T1000 (cell line): ENCODE measurements around the gene DGKB.

Experiments
- DNase-seq: peaks from one replicate; lab custom pipeline; 2025; ENCODE audit warnings: mixed read lengths; lab: John Stamatoyannopoulos, UW

Gene DGKB

DNA sequence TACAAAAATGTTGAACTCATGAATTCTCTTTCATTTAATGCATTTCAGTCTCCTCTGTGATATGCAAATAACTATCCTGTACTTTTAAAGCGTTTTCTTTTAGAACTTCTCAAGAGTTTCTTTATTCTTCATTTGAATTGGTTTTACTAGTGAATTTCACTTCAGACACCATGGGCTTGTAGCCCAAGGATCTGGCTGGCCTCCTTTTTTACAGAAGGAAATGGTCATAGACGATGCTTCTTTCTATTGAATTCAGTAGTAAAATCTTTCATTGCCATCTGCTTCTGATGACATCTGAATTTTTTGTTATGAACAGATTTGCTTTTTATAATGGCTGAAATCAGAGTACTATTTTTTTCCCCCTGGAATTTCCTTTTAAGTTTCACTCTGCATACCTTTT lies 777.8 kb downstream of the DGKB start:
- DNase-seq: no peak

DNA sequence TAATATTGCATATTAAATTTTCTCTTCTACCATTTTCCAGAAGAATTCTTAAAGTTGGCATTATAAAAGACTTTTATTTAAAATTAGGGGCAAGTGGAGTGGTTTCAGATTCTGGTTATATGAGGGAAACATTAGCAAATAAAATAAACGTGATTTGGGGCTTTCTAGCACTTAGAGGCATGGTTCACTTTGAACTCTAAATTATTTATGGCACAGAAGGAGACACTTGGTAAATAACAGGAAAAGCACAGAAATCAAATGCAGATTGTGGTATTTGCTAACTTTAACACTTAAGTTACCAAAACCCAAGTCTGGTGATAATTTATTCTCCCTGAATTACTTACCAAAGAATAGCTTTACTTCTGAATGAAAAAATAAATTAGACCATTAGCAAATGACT lies 778.6 kb downstream of the DGKB start:
- no peak for DNase-seq

DNA sequence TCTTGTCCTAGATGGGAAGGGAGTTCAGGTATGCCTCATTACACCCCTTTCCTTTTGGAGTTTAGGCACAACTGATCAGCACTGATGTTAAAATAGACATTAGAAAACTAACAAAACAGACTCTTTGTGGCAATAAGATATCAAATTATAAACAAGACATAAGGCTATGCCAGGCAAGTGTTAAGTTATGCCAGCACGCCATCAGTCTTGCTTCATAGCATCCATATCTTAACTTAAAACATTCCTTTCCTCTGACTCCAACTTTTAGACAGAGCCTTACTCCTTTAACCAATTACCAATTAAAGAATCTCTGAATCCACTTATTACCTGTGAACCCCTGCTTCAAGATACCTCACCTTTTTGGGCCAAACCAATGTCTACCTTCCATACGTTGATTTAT lies 786.9 kb downstream of the DGKB start:
- no peak for DNase-seq

DNA sequence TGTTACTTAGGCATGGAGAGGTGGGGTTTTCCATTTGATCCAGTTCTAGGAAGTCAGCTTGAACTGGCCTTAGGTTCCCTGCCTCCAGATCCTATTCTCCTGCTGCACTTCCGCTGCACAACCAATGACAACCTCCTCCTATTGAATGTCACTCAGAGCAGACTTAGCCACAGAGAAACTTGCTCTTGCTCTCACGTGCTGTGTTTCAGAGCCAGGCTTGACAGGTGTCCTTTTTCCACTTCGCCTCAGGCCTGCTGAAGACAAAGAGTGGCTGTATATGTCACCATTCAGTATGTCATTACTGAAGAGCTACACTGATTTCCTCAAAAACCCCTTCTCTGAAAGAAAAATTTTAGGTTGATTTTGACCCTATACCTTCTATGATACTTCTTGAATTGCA lies 797.7 kb downstream of the DGKB start:
- DNase-seq: no peak

DNA sequence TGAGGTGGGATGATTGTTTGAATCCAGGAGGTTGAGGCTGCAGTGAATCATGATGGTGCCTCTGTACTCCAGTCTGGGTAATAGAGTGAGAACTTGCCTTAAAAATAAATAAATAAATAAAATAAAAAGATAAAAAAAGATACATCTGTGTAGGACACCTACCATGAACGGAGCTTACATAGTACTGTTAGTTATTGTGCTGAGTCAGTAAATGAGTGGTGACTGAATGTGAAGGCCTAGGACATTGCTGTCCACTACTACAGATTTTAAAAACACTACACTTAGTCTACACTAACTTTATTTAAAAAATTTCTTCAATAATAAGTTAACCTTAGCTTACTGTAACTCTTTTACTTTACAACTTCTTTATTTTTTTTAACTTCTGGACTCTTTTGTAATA lies 806.4 kb downstream of the DGKB start:
- no peak for DNase-seq

DNA sequence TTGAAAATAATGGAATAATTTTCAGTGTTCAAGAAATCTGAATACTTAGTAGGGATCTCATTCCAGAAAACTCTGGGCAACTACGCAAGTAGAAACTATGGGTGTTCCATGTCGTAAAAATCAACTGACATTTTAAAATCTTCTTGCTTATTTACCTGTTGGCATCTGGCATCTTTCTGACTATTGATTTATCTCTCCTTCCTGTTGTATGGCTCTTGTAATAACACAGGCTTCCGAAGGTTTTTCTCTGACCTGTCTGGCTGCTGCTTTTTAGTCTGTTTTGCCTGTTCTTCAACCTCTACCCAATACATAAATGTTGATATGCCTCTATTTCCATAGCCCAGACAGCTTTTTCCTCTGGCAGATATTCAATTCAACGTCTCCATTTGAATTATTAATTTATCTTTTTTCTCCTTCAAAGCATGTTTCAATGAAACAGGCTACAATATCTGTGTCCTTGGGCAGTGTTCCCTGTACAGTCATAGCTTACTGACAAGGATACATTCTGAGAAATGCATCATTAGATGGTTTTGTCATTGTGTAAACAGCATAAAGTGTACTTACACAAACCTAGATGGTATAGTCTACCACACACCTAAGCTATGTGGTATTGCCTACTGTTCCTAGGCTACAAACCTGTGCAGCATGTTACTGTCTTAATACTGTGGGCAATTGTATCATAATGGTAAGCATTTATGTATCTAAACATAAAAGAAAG lies 807.2 kb downstream of the DGKB start:
- DNase-seq: no peak
